ACC112 (cell line): ENCODE data around the gene FAM24B.

Experiments used
- H2AFZ ChIP-seq: fragments of 200-600 bp; sonication (generic); one replicate; pipeline ENCODE4 v1.6.0; 2017; ENCODE audit warnings: antibody characterized with exemption, low read length; ENCODE audit not compliant: unreplicated experiment
- H3K27ac ChIP-seq: fragments of 200-600 bp; sonication (generic); 2 replicates; pipeline ENCODE4 v1.5.1; 2014; ENCODE audit warnings: low read depth, mild to moderate bottlenecking, antibody characterized with exemption, low read length, moderate library complexity
- H3K27me3 ChIP-seq: fragments of 200-600 bp; sonication (generic); 2 replicates; pipeline ENCODE4 v1.6.1; 2014; ENCODE audit warnings: mild to moderate bottlenecking, antibody characterized with exemption, low read length, moderate library complexity, mixed read lengths; ENCODE audit not compliant: insufficient read depth
- H3K36me3 ChIP-seq: fragments of 200-600 bp; sonication (generic); 2 replicates; pipeline ENCODE4 v1.6.1; 2016; ENCODE audit warnings: mild to moderate bottlenecking, antibody characterized with exemption, low read length, moderate library complexity, mixed read lengths; ENCODE audit not compliant: insufficient read depth
- H3K4me1 ChIP-seq: fragments of 200-600 bp; sonication (generic); one replicate; pipeline ENCODE4 v1.6.1; 2016; ENCODE audit warnings: low read length, mixed read lengths; ENCODE audit not compliant: insufficient read depth, unreplicated experiment, control insufficient read depth
- H3K4me3 ChIP-seq: fragments of 200-600 bp; sonication (generic); 2 replicates; pipeline ENCODE4 v1.5.1; 2014; ENCODE audit warnings: mild to moderate bottlenecking, low read depth, low read length
- H3K79me2 ChIP-seq: fragments of 200-600 bp; sonication (generic); one replicate; pipeline ENCODE4 v1.6.0; 2016; ENCODE audit warnings: low read length; ENCODE audit not compliant: control insufficient read depth, unreplicated experiment, insufficient read depth

Gene FAM24B

DNA sequence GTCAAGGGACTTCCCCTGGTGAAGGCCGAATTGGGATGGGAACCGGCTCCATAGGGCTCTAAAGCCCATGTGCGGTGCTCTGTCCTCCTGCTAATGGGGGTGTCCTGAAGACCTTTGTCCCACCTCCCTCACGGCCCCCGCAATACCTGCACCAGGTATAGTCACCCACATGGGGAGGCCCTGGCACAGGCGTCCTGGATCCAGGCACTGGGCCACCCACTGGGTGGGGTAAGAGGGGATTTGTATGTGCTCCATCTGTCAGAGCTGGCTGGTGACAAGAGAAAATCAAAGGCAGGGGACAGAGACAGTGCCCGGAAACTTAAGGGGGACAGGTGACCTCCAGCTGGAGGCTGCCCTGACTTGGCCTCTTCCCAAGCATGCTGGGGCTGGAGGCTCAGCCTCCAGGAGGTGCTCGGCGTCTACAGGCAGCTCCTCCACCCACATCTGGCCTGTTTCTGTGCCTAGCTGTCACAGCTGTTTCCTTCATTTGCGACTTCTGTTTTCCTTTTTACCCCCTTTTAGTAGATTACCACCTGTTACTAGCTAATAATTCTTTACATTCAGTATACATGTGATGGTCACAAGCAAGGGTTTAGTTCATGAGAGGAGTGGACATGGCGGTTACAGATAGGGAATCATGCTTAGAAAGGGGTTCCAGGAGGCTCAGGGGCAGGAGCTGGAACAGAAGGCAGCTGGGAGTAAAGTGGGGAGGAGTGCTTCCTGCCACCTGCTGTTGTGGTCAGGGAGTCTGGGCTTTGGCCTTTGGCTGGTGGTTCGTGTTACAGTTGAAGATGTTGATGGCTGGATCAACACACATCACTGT is 31.4 kb downstream of the FAM24B start:
- Histone ChIP-seq H3K79me2 (peaks cover 20% of the 10 kb centered on the region), H3K4me3 (no peak overlapping the region), H3K4me1 (peaks cover 39% of the 10 kb centered on the region), H3K36me3 (peaks cover 28% of the 10 kb centered on the region; the same call in 1 of the 2 replicates), H2AFZ (no peak overlapping the region), H3K27me3 (no peaks in the 10 kb centered on the region), H3K27ac (no peak overlapping the region)

DNA sequence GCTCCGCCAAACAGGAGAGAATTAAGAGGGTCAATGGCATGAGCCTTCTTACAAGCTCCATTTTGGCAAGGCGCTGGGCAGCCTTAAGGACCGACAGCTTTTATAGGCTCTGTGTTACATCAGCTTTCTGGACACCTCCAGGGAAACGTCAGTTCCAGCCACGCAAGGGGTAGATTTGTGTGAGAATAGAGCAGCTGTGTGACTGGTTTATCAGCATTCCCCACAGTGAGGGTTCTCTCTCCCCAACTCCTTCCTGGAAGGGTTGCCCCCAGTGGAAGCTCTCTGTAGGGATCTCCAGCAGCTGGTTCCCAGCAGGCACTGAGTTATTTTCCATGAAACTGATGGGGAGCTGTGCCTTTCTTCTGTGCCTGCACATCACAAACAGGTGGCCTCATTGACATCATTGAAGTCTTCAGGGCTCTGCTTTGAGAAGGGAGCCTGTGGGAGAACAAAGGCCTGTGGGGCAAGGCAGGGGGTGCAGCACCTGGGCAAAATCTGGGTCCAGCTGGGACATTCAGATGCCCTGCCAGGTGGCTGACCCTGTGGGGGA is 33.5 kb downstream of the FAM24B start, which contains the start of gene CUZD1:
TSS of gene CUZD1 (minus strand) at position 75 of the 550 bp plus-strand sequence. CDS start at position 61, 14 bp downstream.
- no peak within 1 kb of the TSS for H2AFZ ChIP-seq
- H3K4me1 ChIP-seq, result peaks cover 18% of the 10 kb centered on the region
- H3K27ac ChIP-seq, result no peak within 1 kb of the TSS
- H3K4me3 ChIP-seq, result no peak within 1 kb of the TSS
- peaks cover 38% of the 10 kb centered on the region for H3K36me3 ChIP-seq
- H3K27me3 ChIP-seq, result no peaks in the 10 kb centered on the region
- H3K79me2 ChIP-seq, result peaks cover 18% of the 10 kb centered on the region

- Histone ChIP-seq H3K79me2 (peaks cover 6% of the 10 kb centered on the region), H3K36me3 (peaks cover 35% of the 10 kb centered on the region), H3K27ac (no peak overlapping the region), H3K27me3 (no peaks in the 10 kb centered on the region), H3K4me1 (peaks cover 1% of the 10 kb centered on the region), H2AFZ (no peak overlapping the region), H3K4me3 (no peak overlapping the region)
These were observed 35.2 kb downstream of the FAM24B start for GRCh38 chr10:122844146-122844545.

GRCh38 chr10:122841569-122841968 is 37.8 kb downstream of the FAM24B start:
- no peak overlapping the region for H3K27ac ChIP-seq
- no peaks in the 10 kb centered on the region for H3K27me3 ChIP-seq
- H3K4me1 ChIP-seq, result no peaks in the 10 kb centered on the region
- H3K36me3 ChIP-seq, result peaks cover 44% of the 10 kb centered on the region
- no peak overlapping the region for H2AFZ ChIP-seq
- H3K4me3 ChIP-seq, result no peak overlapping the region
- no peaks in the 10 kb centered on the region for H3K79me2 ChIP-seq

GRCh38 chr10:122839505-122839904 is 39.9 kb downstream of the FAM24B start:
- Histone ChIP-seq H3K79me2 (no peaks in the 10 kb centered on the region), H2AFZ (no peak overlapping the region), H3K4me3 (no peak overlapping the region), H3K27me3 (no peaks in the 10 kb centered on the region), H3K36me3 (peaks cover 42% of the 10 kb centered on the region), H3K4me1 (no peaks in the 10 kb centered on the region), H3K27ac (no peak overlapping the region)

- Histone ChIP-seq H3K79me2 (no peaks in the 10 kb centered on the region), H3K4me3 (no peak overlapping the region), H3K27ac (no peak overlapping the region), H3K4me1 (no peaks in the 10 kb centered on the region), H3K27me3 (no peaks in the 10 kb centered on the region), H3K36me3 (peaks cover 44% of the 10 kb centered on the region), H2AFZ (no peak overlapping the region)
These were observed 40.5 kb downstream of the FAM24B start for GRCh38 chr10:122838880-122839279.

- Histone ChIP-seq H2AFZ (no peak overlapping the region), H3K36me3 (peaks cover 37% of the 10 kb centered on the region), H3K27me3 (no peaks in the 10 kb centered on the region), H3K4me3 (no peak overlapping the region), H3K79me2 (no peaks in the 10 kb centered on the region), H3K27ac (no peak overlapping the region), H3K4me1 (no peaks in the 10 kb centered on the region)
These were observed 43.5 kb downstream of the FAM24B start for GRCh38 chr10:122835908-122836307.

- Histone ChIP-seq H3K27me3 (peaks cover 32% of the 10 kb centered on the region), H3K4me3 (no peak overlapping the region), H3K27ac (no peak overlapping the region), H3K4me1 (no peaks in the 10 kb centered on the region), H2AFZ (no peak overlapping the region), H3K36me3 (peaks cover 18% of the 10 kb centered on the region), H3K79me2 (no peaks in the 10 kb centered on the region)
These were observed 48.4 kb downstream of the FAM24B start for GRCh38 chr10:122830965-122831353.

GRCh38 chr10:122830273-122830964 is 49.0 kb downstream of the FAM24B start:
- Histone ChIP-seq H3K79me2 (no peaks in the 10 kb centered on the region), H3K27ac (no peak overlapping the region), H2AFZ (no peak overlapping the region), H3K4me3 (no peak overlapping the region), H3K4me1 (no peaks in the 10 kb centered on the region), H3K36me3 (peaks cover 18% of the 10 kb centered on the region), H3K27me3 (peaks cover 37% of the 10 kb centered on the region)

- no peaks in the 10 kb centered on the region for H3K79me2 ChIP-seq
These were observed 49.9 kb downstream of the FAM24B start for GRCh38 chr10:122829454-122829853.

More at GRCh38 chr10:122829454-122829853, 49.9 kb downstream of the FAM24B start:
- no peak overlapping the region for H3K4me3 ChIP-seq
- H3K27me3 ChIP-seq, result peaks cover 47% of the 10 kb centered on the region
- peaks cover 13% of the 10 kb centered on the region for H3K36me3 ChIP-seq
- H3K27ac ChIP-seq, result no peak overlapping the region
- H3K4me1 ChIP-seq, result no peaks in the 10 kb centered on the region
- H2AFZ ChIP-seq, result no peak overlapping the region
